PC-3 (cell line): ENCODE data around the gene DLGAP1. TPM values are rescaled to one million over a fixed set of nuclear protein-coding genes. Genes with fewer than 3 reads are reported as not detected.
A peak's percentile ranks its signal among the peaks of the same experiment; 100 is the strongest.

Experiments
- ATAC-seq: fragments of 200-7000 bp; cut with Tn5 transposase; 2 replicates; pipeline ENCODE4 v1.9.1; 2020; ENCODE audit warnings: mild to moderate bottlenecking, moderate library complexity
- BruUV-seq: library from RNA; stranded (reverse); fragments of 400-500 nt; replicated peaks from 2 replicates; lab custom pipeline; 2021; lab: Mats Ljungman, UMichigan
- CTCF ChIA-PET: fragments of 300-600 bp; sonication (Branson Sonifier 250); formaldehyde crosslinking; loops from one replicate; lab custom pipeline; 2022; ENCODE audit warnings: antibody characterized with exemption; lab: Charles Lee
- POLR2A ChIA-PET: fragments of 300-600 bp; sonication (Branson Sonifier 250); formaldehyde crosslinking; loops from one replicate; lab custom pipeline; 2022; ENCODE audit warnings: antibody characterized with exemption; ENCODE audit not compliant: unreplicated experiment; lab: Charles Lee
- DNase-seq: peaks from one replicate; pipeline ENCODE4 v3.0.0-alpha.2; 2015
- H2AFZ ChIP-seq: fragments of 300-600 bp; sonication (generic); 2 replicates; pipeline ENCODE4 v1.6.0; 2016; ENCODE audit warnings: antibody characterized with exemption, low read length
- H3F3A ChIP-seq: fragments of 300-600 bp; sonication (generic); one replicate; pipeline ENCODE4 v1.6.0; 2017; ENCODE audit warnings: antibody characterized with exemption, low read length, control low read depth, mild to moderate bottlenecking; ENCODE audit not compliant: unreplicated experiment
- H3K27ac ChIP-seq: fragments of 300-600 bp; sonication (generic); 2 replicates; pipeline ENCODE4 v1.5.1; 2016; ENCODE audit warnings: mild to moderate bottlenecking, low read length
- H3K27me3 ChIP-seq: fragments of 300-600 bp; sonication (generic); 2 replicates; pipeline ENCODE4 v1.6.1; 2016; ENCODE audit warnings: low read length, mixed read lengths
- H3K36me3 ChIP-seq: fragments of 300-600 bp; sonication (generic); 2 replicates; pipeline ENCODE4 v1.6.1; 2016; ENCODE audit warnings: low read depth, mixed run types, low read length, mixed read lengths
- H3K4me1 ChIP-seq: fragments of 300-600 bp; sonication (generic); 2 replicates; pipeline ENCODE4 v1.5.1; 2016; ENCODE audit warnings: low read length; ENCODE audit not compliant: insufficient read depth
- H3K4me2 ChIP-seq: fragments of 300-600 bp; sonication (generic); 2 replicates; pipeline ENCODE4 v1.6.0; 2016; ENCODE audit warnings: low read length
- H3K4me3 ChIP-seq: fragments of 300-600 bp; sonication (generic); 2 replicates; pipeline ENCODE4 v1.5.1; 2016; ENCODE audit warnings: mild to moderate bottlenecking, low read length, mixed read lengths
- H3K79me2 ChIP-seq: fragments of 300-600 bp; sonication (generic); 2 replicates; pipeline ENCODE4 v1.6.1; 2017; ENCODE audit warnings: low read length, mixed read lengths
- H3K9ac ChIP-seq: fragments of 300-600 bp; sonication (generic); 2 replicates; pipeline ENCODE4 v1.6.0; 2016; ENCODE audit warnings: mild to moderate bottlenecking, low read length
- H3K9me2 ChIP-seq: fragments of 300-600 bp; sonication (generic); replicated peaks from 2 replicates; pipeline ENCODE4 v1.6.1; 2016; ENCODE audit warnings: mixed run types, low read length, mixed read lengths
- H3K9me3 ChIP-seq: fragments of 300-600 bp; sonication (generic); 2 replicates; pipeline ENCODE4 v1.6.1; 2016; ENCODE audit warnings: low read length, mixed read lengths
- H4K20me1 ChIP-seq: fragments of 300-600 bp; sonication (generic); 2 replicates; pipeline ENCODE4 v1.6.1; 2016; ENCODE audit warnings: low read length, mixed read lengths
- EZH2 ChIP-seq: fragments of 300-600 bp; sonication (generic); IDR thresholded peaks from one replicate; pipeline ENCODE4 v1.6.1; 2017; ENCODE audit warnings: antibody characterized with exemption, mild to moderate bottlenecking, low read length; ENCODE audit not compliant: unreplicated experiment
- EZH2phosphoT487 ChIP-seq: fragments of 300-600 bp; sonication (generic); IDR thresholded peaks from 2 replicates; pipeline ENCODE4 v1.6.1; 2018; ENCODE audit warnings: mild to moderate bottlenecking, antibody characterized with exemption, low read length, borderline replicate concordance
- intact Hi-C: fragments of 100-400 bp; cut with micrococcal nuclease; formaldehyde crosslinking; loops from 2 replicates; pipeline ENCODE4 v1.9.0; 2023
- total RNA-seq: library from RNA; depleted of rRNA; stranded (reverse); fragments of >200 nt; gene quantifications from 2 replicates; pipeline ENCODE4 v1.2.3, GENCODE V29; 2014
- TF ChIP-seq, protein P1 (sequence below): fragments of 300-600 bp; sonication (generic); conservative IDR thresholded peaks from 2 replicates; pipeline ENCODE4 v1.5.1; 2017; ENCODE audit warnings: antibody characterized with exemption, low read depth, mild to moderate bottlenecking, low read length

Gene DLGAP1
- total RNA-seq, 1 experiment from 2014 or later = not detected

- H3K4me2 ChIP-seq = peak overlapping the region; percentile 87
- peaks cover 27% of the 10 kb centered on the region for H4K20me1 ChIP-seq
- H3K4me1 ChIP-seq = peaks cover 51% of the 10 kb centered on the region
- peaks cover 38% of the 10 kb centered on the region for H3K36me3 ChIP-seq
- ATAC-seq (no peak), DNase-seq (no peak)
- BruUV-seq = no TSS peak
- peak overlapping the region; percentile 96 for H3K4me3 ChIP-seq
- peak overlapping the region; percentile 95 for H3K27ac ChIP-seq
- H3K9ac ChIP-seq = peak overlapping the region; percentile 97
- no peaks in the 10 kb centered on the region for H3K9me3 ChIP-seq
- ChIA-PET CTCF (interaction anchor here (0.7 kb wide), 1 partner anchor 572 kb away, joined by 3 read pairs; no protein-coding TSS in a partner anchor), POLR2A (interaction anchor here (0.6 to 2.9 kb wide), 4 partner anchors 137 to 146 kb away, joined by 5 to 24 read pairs (median 10); no protein-coding TSS in a partner anchor)
- intact Hi-C loops = loop anchor here (5.0 to 10.0 kb wide), 2 partner anchors 40 to 332 kb away; no protein-coding TSS in a partner anchor
- H3K27me3 ChIP-seq = no peaks in the 10 kb centered on the region
- no peak overlapping the region for H2AFZ ChIP-seq
- peaks cover 18% of the 10 kb centered on the region for H3F3A ChIP-seq
- peaks cover 76% of the 10 kb centered on the region for H3K79me2 ChIP-seq
- no peak for TF ChIP-seq EZH2phosphoT487
- TF ChIP-seq, protein P1, sequence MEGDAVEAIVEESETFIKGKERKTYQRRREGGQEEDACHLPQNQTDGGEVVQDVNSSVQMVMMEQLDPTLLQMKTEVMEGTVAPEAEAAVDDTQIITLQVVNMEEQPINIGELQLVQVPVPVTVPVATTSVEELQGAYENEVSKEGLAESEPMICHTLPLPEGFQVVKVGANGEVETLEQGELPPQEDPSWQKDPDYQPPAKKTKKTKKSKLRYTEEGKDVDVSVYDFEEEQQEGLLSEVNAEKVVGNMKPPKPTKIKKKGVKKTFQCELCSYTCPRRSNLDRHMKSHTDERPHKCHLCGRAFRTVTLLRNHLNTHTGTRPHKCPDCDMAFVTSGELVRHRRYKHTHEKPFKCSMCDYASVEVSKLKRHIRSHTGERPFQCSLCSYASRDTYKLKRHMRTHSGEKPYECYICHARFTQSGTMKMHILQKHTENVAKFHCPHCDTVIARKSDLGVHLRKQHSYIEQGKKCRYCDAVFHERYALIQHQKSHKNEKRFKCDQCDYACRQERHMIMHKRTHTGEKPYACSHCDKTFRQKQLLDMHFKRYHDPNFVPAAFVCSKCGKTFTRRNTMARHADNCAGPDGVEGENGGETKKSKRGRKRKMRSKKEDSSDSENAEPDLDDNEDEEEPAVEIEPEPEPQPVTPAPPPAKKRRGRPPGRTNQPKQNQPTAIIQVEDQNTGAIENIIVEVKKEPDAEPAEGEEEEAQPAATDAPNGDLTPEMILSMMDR = no peak
- TF ChIP-seq EZH2 = no peak
- H3K9me2 ChIP-seq = no peaks in the 10 kb centered on the region
Measured at GRCh38 chr18:3457261-3457724, 997.8 kb downstream of the DLGAP1 start.

GRCh38 chr18:3456686-3457069 lies 998.4 kb downstream of the DLGAP1 start:
- H2AFZ ChIP-seq = no peak overlapping the region
- peak overlapping the region; percentile 95 for H3K27ac ChIP-seq
- DNase-seq (peak; percentile 86), ATAC-seq (peak; percentile 31)
- H3F3A ChIP-seq = peaks cover 18% of the 10 kb centered on the region
- H3K4me1 ChIP-seq = peaks cover 51% of the 10 kb centered on the region
- peaks cover 31% of the 10 kb centered on the region for H4K20me1 ChIP-seq
- intact Hi-C loops = loop anchor here (1.0 to 10.0 kb wide), 5 partner anchors 41 to 332 kb away; no protein-coding TSS in a partner anchor
- H3K9me2 ChIP-seq = no peaks in the 10 kb centered on the region
- ChIA-PET POLR2A (interaction anchor here (0.6 to 2.9 kb wide), 7 partner anchors 9 to 174 kb away, joined by 3 to 24 read pairs (median 5); no protein-coding TSS in a partner anchor), CTCF (interaction anchor here (0.7 kb wide), 2 partner anchors 160 to 573 kb away, joined by 3 read pairs; no protein-coding TSS in a partner anchor)
- H3K9ac ChIP-seq = peak overlapping the region; percentile 97
- no TSS peak for BruUV-seq
- peaks cover 82% of the 10 kb centered on the region for H3K79me2 ChIP-seq
- peaks cover 32% of the 10 kb centered on the region for H3K36me3 ChIP-seq
- no peaks in the 10 kb centered on the region for H3K9me3 ChIP-seq
- peak overlapping the region; percentile 87 for H3K4me2 ChIP-seq
- H3K4me3 ChIP-seq = peak overlapping the region; percentile 96
- no peaks in the 10 kb centered on the region for H3K27me3 ChIP-seq
- TF ChIP-seq, protein P1 = no peak
- no peak for TF ChIP-seq EZH2
- no peak for TF ChIP-seq EZH2phosphoT487
